Lower lobe of right lung (tissue), 2 donors: Measurements from ENCODE around the gene ME3. TPM values are rescaled to one million over a fixed set of nuclear protein-coding genes. Genes with fewer than 3 reads are reported as not detected.

Source experiments
- ATAC-seq, 2 donors: fragments of 200-7000 bp; cut with Tn5 transposase; one replicate each; pipeline ENCODE4 v1.9.1; 2020 to 2022; ENCODE audit warnings: mild to moderate bottlenecking in 2 of 2, moderate library complexity in 2 of 2
- DNase-seq: peaks from one replicate; pipeline ENCODE4 v3.0.0-alpha.2; 2020
- H3K27ac ChIP-seq: fragments of 200-600 bp; one replicate; pipeline ENCODE4 v1.8.0; 2022
- H3K27me3 ChIP-seq: fragments of 200-600 bp; one replicate; pipeline ENCODE4 v1.8.0; 2022; ENCODE audit warnings: low read depth
- H3K36me3 ChIP-seq: fragments of 200-600 bp; one replicate; pipeline ENCODE4 v1.8.0; 2022; ENCODE audit warnings: mild to moderate bottlenecking
- H3K4me1 ChIP-seq: fragments of 200-600 bp; one replicate; pipeline ENCODE4 v1.8.0; 2022
- H3K4me3 ChIP-seq: fragments of 200-600 bp; one replicate; pipeline ENCODE4 v1.8.0; 2022; ENCODE audit warnings: mild to moderate bottlenecking
- H3K9me3 ChIP-seq: fragments of 200-600 bp; one replicate; pipeline ENCODE4 v1.8.0; 2022
- intact Hi-C: fragments of 100-400 bp; cut with DNase I; formaldehyde crosslinking; loops from one replicate; pipeline ENCODE4 v1.11.0; 2022
- total RNA-seq: library from RNA; stranded (reverse); fragmentation: NEBNext Ultra II Directional; extraction: Animal tissue kit (Norgen Biotek cat#: 25700); gene quantifications from one replicate; pipeline ENCODE4 v1.2.1, GENCODE V29; 2021
- TF ChIP-seq, protein P1 (sequence below): fragments of 200-600 bp; IDR thresholded peaks from one replicate; pipeline ENCODE4 v1.8.0; 2022; ENCODE audit warnings: antibody characterized with exemption, mild to moderate bottlenecking
- donor health status: DM: no; HTN: yes; CAD: no; lungs with severe emphysema.

ME3 gene
- total RNA-seq, 1 donor from 2014 or later: 18.6 TPM

GRCh38 chr11:86463120-86463519, 209.3 kb downstream of the ME3 start:
- no peak for DNase-seq

DNA sequence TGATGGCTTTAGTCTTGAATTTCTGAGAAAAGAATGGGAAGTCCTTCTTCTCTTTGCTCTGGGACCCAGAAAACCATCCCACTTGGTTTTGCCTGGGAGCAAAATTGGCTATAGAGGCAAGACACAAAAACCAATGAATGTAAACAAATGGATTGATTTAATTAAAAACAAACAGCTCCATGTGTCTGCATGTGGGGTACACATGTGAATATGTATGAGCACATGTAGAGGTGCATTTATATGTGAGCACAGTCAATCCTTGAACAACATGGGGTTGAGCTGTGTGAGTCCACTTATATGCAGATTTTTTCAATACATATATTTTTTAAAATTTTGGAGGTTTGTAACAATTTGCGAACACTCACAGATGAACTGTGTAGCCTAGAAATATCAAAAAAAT, 210.5 kb downstream of the ME3 start:
- TF ChIP-seq, protein P1, sequence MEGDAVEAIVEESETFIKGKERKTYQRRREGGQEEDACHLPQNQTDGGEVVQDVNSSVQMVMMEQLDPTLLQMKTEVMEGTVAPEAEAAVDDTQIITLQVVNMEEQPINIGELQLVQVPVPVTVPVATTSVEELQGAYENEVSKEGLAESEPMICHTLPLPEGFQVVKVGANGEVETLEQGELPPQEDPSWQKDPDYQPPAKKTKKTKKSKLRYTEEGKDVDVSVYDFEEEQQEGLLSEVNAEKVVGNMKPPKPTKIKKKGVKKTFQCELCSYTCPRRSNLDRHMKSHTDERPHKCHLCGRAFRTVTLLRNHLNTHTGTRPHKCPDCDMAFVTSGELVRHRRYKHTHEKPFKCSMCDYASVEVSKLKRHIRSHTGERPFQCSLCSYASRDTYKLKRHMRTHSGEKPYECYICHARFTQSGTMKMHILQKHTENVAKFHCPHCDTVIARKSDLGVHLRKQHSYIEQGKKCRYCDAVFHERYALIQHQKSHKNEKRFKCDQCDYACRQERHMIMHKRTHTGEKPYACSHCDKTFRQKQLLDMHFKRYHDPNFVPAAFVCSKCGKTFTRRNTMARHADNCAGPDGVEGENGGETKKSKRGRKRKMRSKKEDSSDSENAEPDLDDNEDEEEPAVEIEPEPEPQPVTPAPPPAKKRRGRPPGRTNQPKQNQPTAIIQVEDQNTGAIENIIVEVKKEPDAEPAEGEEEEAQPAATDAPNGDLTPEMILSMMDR: no peak
- Histone ChIP-seq H3K9me3 (no peaks in the 10 kb centered on the region), H3K27me3 (no peaks in the 10 kb centered on the region), H3K4me3 (no peak overlapping the region), H3K4me1 (peaks cover 28% of the 10 kb centered on the region), H3K27ac (no peak overlapping the region), H3K36me3 (no peaks in the 10 kb centered on the region)
- no peak for DNase-seq
- ATAC-seq: no peak
- intact Hi-C loops: no loop called here

More at GRCh38 chr11:86463120-86463519, 209.3 kb downstream of the ME3 start:
- ATAC-seq: no peak
- intact Hi-C loops: no loop called here
- H3K9me3 ChIP-seq: no peaks in the 10 kb centered on the region
- TF ChIP-seq, protein P1: no peak
- peaks cover 20% of the 10 kb centered on the region for H3K4me1 ChIP-seq
- H3K36me3 ChIP-seq: no peaks in the 10 kb centered on the region
- no peak overlapping the region for H3K27ac ChIP-seq
- no peaks in the 10 kb centered on the region for H3K27me3 ChIP-seq
- no peak overlapping the region for H3K4me3 ChIP-seq

DNA sequence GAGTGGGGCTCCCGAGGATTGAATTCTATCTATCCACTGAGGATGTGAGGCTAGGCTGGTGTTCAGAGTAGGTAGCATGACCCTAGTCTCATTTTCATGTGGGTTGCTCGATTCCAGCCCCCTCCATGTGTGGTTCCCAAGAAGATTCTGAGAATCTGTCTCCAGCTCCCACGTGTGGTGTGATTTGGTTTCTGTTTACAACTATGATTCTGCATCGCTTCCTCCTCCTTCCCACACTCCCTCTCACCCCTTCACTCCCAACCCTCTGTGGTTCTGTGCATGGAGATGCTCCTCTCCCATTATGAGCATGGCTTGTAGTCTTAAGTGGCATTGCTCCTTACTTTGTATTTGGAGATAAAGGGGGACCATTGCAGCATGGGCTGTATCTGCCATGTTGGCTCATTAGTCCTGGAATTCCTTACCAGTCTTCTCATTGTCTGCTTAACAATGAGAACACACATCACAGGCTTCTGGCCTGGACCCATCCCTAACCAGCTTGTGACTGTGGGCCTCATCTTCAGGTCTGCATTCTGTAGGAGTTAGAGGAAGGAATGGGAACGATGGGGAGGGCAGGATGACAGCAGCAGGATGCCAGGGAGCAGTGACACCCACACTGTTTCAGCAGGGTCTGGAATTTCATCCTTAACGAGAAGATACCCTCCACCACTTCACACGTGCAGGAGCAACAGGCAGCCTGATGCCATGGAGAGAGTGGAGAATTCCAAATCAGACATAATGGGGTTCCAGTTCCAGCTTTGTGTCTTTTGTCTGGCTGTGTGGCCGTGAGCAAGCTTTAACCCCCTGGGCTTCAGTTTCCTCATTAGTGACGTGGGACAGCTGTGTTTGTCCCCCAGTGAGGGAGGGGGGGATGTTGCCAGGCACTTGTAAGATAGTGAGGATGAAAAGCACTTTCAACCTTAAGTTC, 211.7 kb downstream of the ME3 start:
- intact Hi-C loops: no loop called here

DNA sequence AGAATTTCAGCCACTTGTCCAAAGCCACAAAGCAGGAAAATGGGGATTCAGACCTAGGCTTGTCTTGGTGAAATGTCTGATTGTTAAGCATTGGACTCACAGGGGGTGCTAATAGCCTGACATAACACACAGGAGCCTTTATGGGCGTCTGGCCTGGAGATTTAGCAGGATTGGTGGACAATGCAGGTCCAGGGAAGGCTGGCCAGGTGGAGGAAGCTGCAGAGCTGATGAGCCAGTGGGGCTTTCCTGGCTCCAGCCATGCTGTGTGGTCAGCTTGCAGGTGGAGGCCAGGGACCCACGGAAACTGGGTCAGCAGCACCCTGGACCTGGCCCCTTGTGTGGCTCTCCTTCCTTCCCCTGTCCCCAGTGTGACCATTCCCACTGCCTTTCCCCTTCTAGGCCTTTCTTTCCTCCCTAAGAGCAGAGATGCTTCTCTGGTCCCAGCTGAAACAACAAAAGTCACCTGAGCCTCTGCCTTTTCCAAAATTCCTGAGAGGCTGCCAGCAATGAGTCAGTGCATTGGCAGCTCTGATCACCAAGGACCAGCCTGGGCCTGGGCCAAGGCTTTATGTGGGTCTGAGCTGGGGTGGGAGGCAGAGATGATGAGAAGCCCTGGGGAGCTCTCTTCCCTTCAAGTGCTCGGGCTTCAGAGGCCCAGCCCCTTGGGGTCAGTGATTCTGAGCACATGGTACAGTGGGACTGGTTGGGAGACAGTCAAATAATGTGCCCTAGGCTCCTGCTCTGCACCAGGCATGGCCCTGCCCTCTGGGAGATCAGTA, 212.5 kb downstream of the ME3 start:
- TF ChIP-seq, protein P1: no peak
- Histone ChIP-seq H3K27ac (no peak overlapping the region), H3K9me3 (no peaks in the 10 kb centered on the region), H3K27me3 (no peaks in the 10 kb centered on the region), H3K4me1 (peaks cover 34% of the 10 kb centered on the region), H3K4me3 (no peak overlapping the region), H3K36me3 (no peaks in the 10 kb centered on the region)
- ATAC-seq (peak; percentile 47 to 50), DNase-seq (peak; percentile 53)
- intact Hi-C loops: loop anchor here (5.0 kb wide), 1 partner anchor 357 kb away; no protein-coding TSS in a partner anchor

More for the DNA sequence above, 211.7 kb downstream of the ME3 start:
- ATAC-seq: no peak
- DNase-seq: no peak
- Histone ChIP-seq H3K4me1 (peaks cover 34% of the 10 kb centered on the region), H3K36me3 (no peaks in the 10 kb centered on the region), H3K9me3 (no peaks in the 10 kb centered on the region), H3K27me3 (no peaks in the 10 kb centered on the region), H3K4me3 (no peak overlapping the region), H3K27ac (no peak overlapping the region)
- TF ChIP-seq, protein P1: no peak

DNA sequence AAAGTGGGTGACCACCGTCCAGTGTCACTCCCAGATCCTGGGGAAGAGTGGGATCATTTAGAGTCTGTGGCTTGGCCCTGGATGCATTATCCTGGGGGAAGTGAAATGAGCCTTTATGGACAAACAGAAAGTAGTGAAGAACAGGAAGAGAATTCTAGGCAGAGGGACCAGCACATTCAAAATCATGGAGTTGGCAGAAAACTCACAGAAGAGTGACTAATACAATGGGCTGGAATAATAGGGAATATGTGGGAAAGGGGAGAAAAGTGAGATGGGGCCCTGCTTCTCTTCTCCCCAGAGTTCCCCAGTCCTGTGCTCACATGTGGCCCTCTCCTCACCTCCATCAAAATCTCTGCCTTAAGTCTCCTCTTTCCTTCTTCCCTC, 213.4 kb downstream of the ME3 start:
- Histone ChIP-seq H3K4me3 (no peak overlapping the region), H3K9me3 (no peaks in the 10 kb centered on the region), H3K27ac (no peak overlapping the region), H3K4me1 (peaks cover 34% of the 10 kb centered on the region), H3K27me3 (no peaks in the 10 kb centered on the region), H3K36me3 (no peaks in the 10 kb centered on the region)
- intact Hi-C loops: loop anchor here (5.0 kb wide), 1 partner anchor 358 kb away; no protein-coding TSS in a partner anchor
- TF ChIP-seq, protein P1: no peak
- DNase-seq: no peak
- no peak for ATAC-seq
